Tibial nerve (tissue), 4 donors: ENCODE results near the gene NOTCH1. TPM values are rescaled to one million over a fixed set of nuclear protein-coding genes. Genes with fewer than 3 reads are reported as not detected.
A peak's percentile ranks its signal among the peaks of the same experiment; 100 is the strongest.

Experiments
- DNase-seq, 2 donors: peaks; one replicate each; pipeline ENCODE4 v3.0.0-alpha.2; 2019; ENCODE audit warnings: low spot score in 2 of 2
- H3K27ac ChIP-seq, 4 donors: fragments of 200-600 bp; sonication (generic) in 3 of 4; one replicate each; pipeline ENCODE4 v1.5.1; 2017 to 2019; ENCODE audit warnings: mild to moderate bottlenecking in 1 of 4
- H3K27me3 ChIP-seq, 2 donors: fragments of 200-600 bp; sonication (generic) in 1 of 2; one replicate each; pipeline versions ENCODE4 v1.5.1 to v1.6.0; 2017 to 2019
- H3K36me3 ChIP-seq, 3 donors: fragments of 200-600 bp; sonication (generic); one replicate each; pipeline ENCODE4 v1.5.1; 2018 to 2019
- H3K4me1 ChIP-seq, 4 donors: fragments of 200-600 bp; sonication (generic) in 3 of 4; one replicate each; pipeline ENCODE4 v1.5.1; 2017 to 2019
- H3K4me3 ChIP-seq, 4 donors: fragments of 200-600 bp; sonication (generic) in 3 of 4; one replicate each; pipeline ENCODE4 v1.5.1; 2017 to 2019; ENCODE audit warnings: mild to moderate bottlenecking in 1 of 4, moderate library complexity in 1 of 4
- H3K9me3 ChIP-seq, 4 donors: fragments of 200-600 bp; sonication (generic) in 3 of 4; one replicate each; pipeline ENCODE4 v1.5.1; 2017 to 2019
- EP300 ChIP-seq, 2 donors: sonication (generic); formaldehyde crosslinking; IDR thresholded peaks; one replicate each; pipeline ENCODE4 v1.6.1; 2017; ENCODE audit warnings: antibody characterized with exemption in 2 of 2, mild to moderate bottlenecking in 1 of 2
- POLR2A ChIP-seq, 2 donors: fragments of 450-650 bp; IDR thresholded peaks; one replicate each; pipeline ENCODE4 v1.6.1; 2017; ENCODE audit warnings: antibody characterized with exemption in 2 of 2, mild to moderate bottlenecking in 2 of 2, moderate library complexity in 2 of 2
- WGBS, 2 donors: methylation state at CpG; one replicate each; pipeline ENCODE4 v1.1.5; 2018; 5-methylcytosine and 5-hydroxymethylcytosine counted together
- total RNA-seq, 4 donors: library from RNA; depleted of rRNA; stranded (reverse); fragments of >200 nt; gene quantifications; one replicate each; pipeline ENCODE4 v1.1.0, GENCODE V29; 2016
- TF ChIP-seq, protein P1 (sequence below), 5 experiments: fragments of 200-600 bp in 3 of 5; fragments of 450-650 bp in 2 of 5; sonication (generic) in 3 of 5; IDR thresholded peaks; one replicate each; pipeline ENCODE4 v1.5.1; 2016 to 2019; ENCODE audit warnings: antibody characterized with exemption in 5 of 5, mild to moderate bottlenecking in 3 of 5, moderate library complexity in 2 of 5

Gene NOTCH1
- total RNA-seq, 4 donors from 2014 or later = 29.3 to 65.4 (median 41.5) TPM

DNA sequence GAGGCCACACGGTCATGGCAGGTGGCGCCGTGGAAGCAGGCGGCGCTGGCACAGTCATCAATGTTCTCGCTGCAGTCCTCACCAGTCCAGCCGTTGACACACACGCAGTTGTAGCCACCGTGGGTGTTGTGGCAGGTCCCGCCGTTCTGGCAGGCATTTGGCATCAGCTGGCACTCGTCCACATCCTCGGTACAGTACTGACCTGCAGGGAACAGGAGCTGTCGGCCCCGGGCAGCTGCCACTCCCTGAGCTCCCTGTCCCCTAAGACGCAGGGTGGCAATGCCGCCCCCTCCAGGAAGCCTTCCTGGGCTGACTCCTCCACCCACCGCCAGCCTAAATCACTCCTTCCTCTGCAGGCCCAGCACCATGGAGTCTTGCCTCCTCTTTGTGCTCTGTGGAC, 27.2 kb downstream of the NOTCH1 start:
- Histone ChIP-seq H3K4me3 (no peak overlapping the region), H3K36me3 (peaks cover 17 to 95% (median 28%) of the 10 kb centered on the region in 3 donors), H3K9me3 (no peaks in the 10 kb centered on the region), H3K27me3 (no peaks in the 10 kb centered on the region), H3K27ac (peak overlapping the region in 1 of 4 donors; percentile 10), H3K4me1 (peaks cover 0 to 70% (median 28%) of the 10 kb centered on the region in 4 donors)
- WGBS, 2 donors = 72 to 79% methylated on average over 13 to 18 of the region's 18 CpGs
- TF ChIP-seq POLR2A (IDR thresholded peaks at IDR 0.05) (no peak), EP300 (IDR thresholded peaks at IDR 0.05) (no peak)
- TF ChIP-seq, protein P1, sequence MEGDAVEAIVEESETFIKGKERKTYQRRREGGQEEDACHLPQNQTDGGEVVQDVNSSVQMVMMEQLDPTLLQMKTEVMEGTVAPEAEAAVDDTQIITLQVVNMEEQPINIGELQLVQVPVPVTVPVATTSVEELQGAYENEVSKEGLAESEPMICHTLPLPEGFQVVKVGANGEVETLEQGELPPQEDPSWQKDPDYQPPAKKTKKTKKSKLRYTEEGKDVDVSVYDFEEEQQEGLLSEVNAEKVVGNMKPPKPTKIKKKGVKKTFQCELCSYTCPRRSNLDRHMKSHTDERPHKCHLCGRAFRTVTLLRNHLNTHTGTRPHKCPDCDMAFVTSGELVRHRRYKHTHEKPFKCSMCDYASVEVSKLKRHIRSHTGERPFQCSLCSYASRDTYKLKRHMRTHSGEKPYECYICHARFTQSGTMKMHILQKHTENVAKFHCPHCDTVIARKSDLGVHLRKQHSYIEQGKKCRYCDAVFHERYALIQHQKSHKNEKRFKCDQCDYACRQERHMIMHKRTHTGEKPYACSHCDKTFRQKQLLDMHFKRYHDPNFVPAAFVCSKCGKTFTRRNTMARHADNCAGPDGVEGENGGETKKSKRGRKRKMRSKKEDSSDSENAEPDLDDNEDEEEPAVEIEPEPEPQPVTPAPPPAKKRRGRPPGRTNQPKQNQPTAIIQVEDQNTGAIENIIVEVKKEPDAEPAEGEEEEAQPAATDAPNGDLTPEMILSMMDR (IDR thresholded peaks at IDR 0.05) = no peak
- no peak for DNase-seq

DNA sequence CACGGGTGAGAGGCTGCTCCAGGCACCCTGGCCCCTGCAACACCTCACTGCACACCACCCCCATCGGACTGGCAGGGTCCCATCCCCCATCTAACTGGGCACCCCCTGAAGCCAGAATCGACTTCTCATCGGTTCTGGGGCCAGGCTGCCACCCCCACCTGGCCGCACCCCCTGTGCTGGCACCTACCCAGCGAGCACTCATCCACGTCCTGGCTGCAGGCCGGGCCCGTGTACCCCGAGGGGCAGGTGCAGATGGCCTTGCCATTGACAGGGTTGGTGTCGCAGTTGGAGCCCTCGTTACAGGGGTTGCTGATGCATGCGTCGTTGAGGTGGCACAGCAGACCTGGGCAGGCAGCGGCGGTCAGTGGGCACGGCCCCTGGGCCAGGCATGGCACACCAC, 27.9 kb downstream of the NOTCH1 start:
- 67 to 89% methylated on average over 1 to 17 of the region's 17 CpGs for WGBS, 2 donors
- no peak for DNase-seq
- peaks cover 0 to 70% (median 28%) of the 10 kb centered on the region in 4 donors for H3K4me1 ChIP-seq
- TF ChIP-seq EP300 (IDR thresholded peaks at IDR 0.05) (no peak), POLR2A (IDR thresholded peaks at IDR 0.05) (no peak)
- TF ChIP-seq, protein P1 (IDR thresholded peaks at IDR 0.05) = no peak
- no peak overlapping the region for H3K4me3 ChIP-seq
- no peaks in the 10 kb centered on the region for H3K9me3 ChIP-seq
- peaks cover 17 to 95% (median 33%) of the 10 kb centered on the region in 3 donors for H3K36me3 ChIP-seq
- peak overlapping the region in 1 of 4 donors; percentile 10 for H3K27ac ChIP-seq
- no peaks in the 10 kb centered on the region for H3K27me3 ChIP-seq

DNA sequence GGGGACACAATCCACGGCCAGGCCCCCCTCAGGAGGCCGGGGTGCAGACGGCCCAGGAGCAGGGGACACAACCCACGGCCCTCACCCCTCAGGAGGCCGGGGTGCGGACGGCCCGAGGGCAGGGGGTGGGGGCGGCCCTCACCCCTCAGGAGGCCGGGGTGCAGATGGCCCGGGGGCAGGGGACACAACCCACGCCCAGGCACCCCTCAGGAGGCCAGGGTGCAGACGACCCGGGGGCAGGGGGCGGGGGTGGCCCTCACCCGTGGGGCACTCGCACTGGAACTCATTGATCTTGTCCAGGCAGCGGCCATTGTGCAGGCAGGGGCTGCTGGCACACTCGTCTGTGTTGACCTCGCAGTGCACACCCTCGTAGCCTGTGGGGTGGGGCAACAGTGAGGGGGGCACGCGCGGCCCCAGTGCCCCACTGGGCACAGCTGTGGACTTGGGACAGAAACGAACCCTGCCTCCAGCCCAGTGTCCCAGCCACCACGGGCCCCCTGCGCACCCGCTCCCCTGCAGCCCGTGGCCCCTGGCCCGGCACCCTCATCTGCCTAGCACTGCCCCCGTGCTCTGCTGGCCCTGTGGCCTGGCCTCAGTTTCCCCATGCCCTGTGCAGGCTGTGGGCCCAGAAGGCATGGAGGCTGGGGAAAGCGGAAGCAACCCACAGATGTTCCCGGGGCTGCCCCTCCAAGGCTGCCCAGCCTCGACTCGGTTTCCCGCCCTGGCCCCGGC, 28.7 kb downstream of the NOTCH1 start:
- no peaks in the 10 kb centered on the region for H3K27me3 ChIP-seq
- peaks cover 17 to 95% (median 32%) of the 10 kb centered on the region in 3 donors for H3K36me3 ChIP-seq
- H3K27ac ChIP-seq = peak overlapping the region in 3 of 4 donors; percentile 9 to 87 (median 67)
- no peaks in the 10 kb centered on the region for H3K9me3 ChIP-seq
- TF ChIP-seq EP300 (IDR thresholded peaks at IDR 0.05) = no peak
- TF ChIP-seq, protein P1 (IDR thresholded peaks at IDR 0.05) = no peak
- TF ChIP-seq POLR2A (IDR thresholded peaks at IDR 0.05) = no peak
- peaks cover 0 to 70% (median 25%) of the 10 kb centered on the region in 4 donors for H3K4me1 ChIP-seq
- DNase-seq = no peak
- WGBS, 2 donors = 61 to 75% methylated on average over 8 to 25 of the region's 37 CpGs
- H3K4me3 ChIP-seq = no peak overlapping the region

DNA sequence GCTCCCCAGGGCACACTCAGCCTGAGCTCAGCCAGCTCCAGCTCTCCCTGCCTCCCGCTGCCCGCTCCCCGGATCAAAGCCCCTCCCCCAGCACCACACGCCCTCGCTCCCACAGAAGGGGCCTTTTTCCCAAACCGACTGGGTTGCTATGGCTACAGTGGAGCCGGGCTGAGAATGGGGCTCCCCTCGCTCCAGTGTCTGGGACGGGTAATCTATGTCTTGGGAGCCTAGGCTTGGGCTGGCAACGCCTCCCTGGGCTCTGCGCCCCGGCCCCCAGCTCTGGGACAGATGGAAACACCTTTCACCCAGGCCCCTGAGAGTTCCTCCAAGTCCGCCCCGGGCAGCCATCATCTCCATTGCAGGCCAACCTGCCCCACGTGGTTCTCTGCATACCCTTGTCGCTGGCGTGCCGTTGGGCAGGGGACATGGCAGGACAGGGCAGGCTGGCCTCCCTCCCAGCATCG, 29.6 kb downstream of the NOTCH1 start:
- Histone ChIP-seq H3K4me3 (no peak overlapping the region), H3K36me3 (peaks cover 17 to 98% (median 32%) of the 10 kb centered on the region in 3 donors), H3K4me1 (peaks cover 0 to 72% (median 29%) of the 10 kb centered on the region in 4 donors), H3K27me3 (no peaks in the 10 kb centered on the region), H3K9me3 (no peaks in the 10 kb centered on the region), H3K27ac (peak overlapping the region in 3 of 4 donors; percentile 26 to 87 (median 67))
- WGBS, 2 donors = 49 to 55% methylated on average over 15 to 19 of the region's 19 CpGs
- no peak for DNase-seq
- TF ChIP-seq POLR2A (IDR thresholded peaks at IDR 0.05) = no peak
- TF ChIP-seq EP300 (IDR thresholded peaks at IDR 0.05) = peak in 1 of 2 donors; percentile 4
- TF ChIP-seq, protein P1 (IDR thresholded peaks at IDR 0.05) = no peak

DNA sequence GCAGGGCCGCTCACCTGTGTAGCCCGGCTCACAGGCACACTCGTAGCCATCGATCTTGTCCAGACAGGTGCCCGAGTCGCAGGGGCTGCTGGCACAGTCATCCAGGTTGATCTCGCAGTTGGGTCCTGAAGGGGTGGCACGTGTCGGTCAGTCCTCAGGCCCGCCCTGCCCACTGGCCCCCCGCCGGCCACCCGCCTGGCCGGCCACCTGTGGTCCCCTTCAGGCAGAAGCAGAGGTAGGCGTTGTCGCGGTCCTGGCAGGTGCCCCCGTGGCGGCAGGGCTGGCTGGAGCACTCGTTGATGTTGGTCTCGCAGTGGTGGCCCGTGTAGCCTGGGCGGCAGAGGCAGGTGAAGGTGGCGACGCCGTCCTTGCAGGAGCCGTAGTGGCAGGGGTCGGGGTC, 30.6 kb downstream of the NOTCH1 start:
- no peak for TF ChIP-seq EP300 (IDR thresholded peaks at IDR 0.05)
- TF ChIP-seq, protein P1 (IDR thresholded peaks at IDR 0.05) = no peak
- no peak for TF ChIP-seq POLR2A (IDR thresholded peaks at IDR 0.05)
- peaks cover 0 to 72% (median 34%) of the 10 kb centered on the region in 4 donors for H3K4me1 ChIP-seq
- WGBS, 2 donors = 91% methylated on average over 24 of the region's 28 CpGs; no CpG with 5 or more reads in 1 of the 2 donors
- H3K36me3 ChIP-seq = peaks cover 14 to 98% (median 32%) of the 10 kb centered on the region in 3 donors
- H3K4me3 ChIP-seq = no peak overlapping the region
- H3K27ac ChIP-seq = peak overlapping the region in 1 of 4 donors; percentile 87
- DNase-seq = no peak
- H3K27me3 ChIP-seq = no peaks in the 10 kb centered on the region
- H3K9me3 ChIP-seq = no peaks in the 10 kb centered on the region
